ENCODE results near the gene MAPK8.

Gene MAPK8

DNA sequence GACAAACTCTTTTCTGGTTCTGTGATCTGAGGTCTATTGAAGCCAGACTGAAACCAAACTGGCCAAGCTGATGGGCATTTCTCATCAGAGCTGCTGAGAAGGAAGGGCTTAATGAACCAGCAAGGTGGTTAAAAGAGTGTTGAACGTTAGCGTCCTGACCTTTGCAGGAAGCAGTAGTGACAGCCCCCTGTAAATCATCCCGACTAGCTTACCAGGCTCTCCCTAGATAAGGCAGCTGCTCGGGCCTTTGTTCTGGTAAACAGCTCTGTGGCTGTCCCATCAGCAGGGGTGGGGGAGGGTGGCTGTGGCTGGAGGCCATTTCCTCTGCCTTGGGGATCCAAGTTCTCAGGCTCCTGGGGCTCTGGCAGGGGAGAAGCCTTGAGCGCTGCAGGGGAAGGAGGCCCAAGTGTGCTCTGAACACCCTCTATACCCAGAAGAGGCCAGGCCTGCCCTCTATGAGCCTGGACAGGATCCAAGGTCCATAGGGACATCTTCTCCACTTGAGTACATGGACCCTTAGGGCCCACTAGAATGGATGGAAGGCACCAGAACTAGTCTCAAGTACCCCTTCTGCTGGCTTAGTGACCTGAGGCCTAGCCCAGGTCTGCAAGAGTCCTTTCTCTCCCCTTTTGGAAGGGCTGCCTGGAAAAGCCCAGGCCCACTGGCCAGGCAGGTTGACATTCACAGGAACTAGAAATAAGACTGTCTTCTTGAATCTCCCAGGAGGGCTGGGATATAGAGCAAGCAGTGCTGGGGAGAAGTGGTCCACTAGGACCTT lies 163.8 kb downstream of the MAPK8 start:
- DNase-seq (ENCODE audit: extremely low read depth, insufficient read length): no peak
- H3K4me3 ChIP-seq (replicated peaks; ENCODE audit: low read depth, low read length): no peak overlapping the region
- TF ChIP-seq, protein P1, sequence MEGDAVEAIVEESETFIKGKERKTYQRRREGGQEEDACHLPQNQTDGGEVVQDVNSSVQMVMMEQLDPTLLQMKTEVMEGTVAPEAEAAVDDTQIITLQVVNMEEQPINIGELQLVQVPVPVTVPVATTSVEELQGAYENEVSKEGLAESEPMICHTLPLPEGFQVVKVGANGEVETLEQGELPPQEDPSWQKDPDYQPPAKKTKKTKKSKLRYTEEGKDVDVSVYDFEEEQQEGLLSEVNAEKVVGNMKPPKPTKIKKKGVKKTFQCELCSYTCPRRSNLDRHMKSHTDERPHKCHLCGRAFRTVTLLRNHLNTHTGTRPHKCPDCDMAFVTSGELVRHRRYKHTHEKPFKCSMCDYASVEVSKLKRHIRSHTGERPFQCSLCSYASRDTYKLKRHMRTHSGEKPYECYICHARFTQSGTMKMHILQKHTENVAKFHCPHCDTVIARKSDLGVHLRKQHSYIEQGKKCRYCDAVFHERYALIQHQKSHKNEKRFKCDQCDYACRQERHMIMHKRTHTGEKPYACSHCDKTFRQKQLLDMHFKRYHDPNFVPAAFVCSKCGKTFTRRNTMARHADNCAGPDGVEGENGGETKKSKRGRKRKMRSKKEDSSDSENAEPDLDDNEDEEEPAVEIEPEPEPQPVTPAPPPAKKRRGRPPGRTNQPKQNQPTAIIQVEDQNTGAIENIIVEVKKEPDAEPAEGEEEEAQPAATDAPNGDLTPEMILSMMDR (IDR thresholded peaks at IDR 0.05; ENCODE audit: insufficient read depth, low read length, poor library complexity, severe bottlenecking): no peak

DNA sequence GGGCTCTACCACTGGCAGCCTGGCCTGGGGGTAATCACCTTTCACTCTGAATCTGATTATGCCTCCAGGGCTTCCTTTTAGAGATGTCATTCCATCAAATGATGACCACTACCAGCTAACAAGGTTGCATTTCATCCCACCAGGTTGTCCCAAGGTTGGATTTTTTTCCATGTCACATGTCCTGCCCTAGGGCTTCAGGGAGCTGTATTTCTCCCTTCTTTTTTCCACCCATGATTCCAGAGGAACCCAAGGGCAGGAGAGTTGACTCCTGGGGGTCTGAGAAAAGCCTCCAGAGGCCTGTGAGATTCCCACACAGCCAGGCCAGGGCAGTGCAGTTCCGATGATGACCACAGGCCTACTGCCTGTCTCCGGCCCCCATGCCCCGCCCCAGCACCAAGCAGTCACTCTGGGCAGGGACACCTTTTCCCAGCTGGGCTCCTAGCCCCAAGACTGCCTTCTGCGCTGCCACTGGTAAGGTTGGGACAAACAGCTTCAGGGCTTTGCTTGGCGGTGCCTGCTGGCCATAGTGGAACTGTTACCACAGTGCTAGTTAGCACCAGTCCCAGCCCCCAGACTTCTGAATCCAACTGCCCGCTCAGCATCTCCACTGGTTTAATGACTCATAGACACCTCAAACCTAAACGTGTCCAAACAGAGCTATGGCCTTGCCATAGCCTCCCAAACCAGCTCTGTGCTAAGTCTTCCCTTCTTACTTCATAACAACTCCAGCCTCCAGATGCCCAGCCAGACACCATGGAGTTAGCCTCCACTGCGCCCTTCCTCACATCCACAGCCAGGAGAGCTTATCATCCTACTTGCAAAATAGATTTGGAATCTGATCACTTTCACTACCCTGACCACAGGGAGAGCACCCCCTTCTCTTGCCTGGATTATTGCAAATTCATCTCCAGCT lies 164.7 kb downstream of the MAPK8 start:
- TF ChIP-seq, protein P1 (IDR thresholded peaks at IDR 0.05; ENCODE audit: insufficient read depth, low read length, poor library complexity, severe bottlenecking): no peak
- DNase-seq (ENCODE audit: extremely low read depth, insufficient read length): no peak
- no peaks in the 10 kb centered on the region for H3K27me3 ChIP-seq (replicated peaks; ENCODE audit: control insufficient read depth, insufficient read depth, low read length)
- no peak overlapping the region for H3K4me3 ChIP-seq (replicated peaks; ENCODE audit: low read depth, low read length)
- no peaks in the 10 kb centered on the region for H3K36me3 ChIP-seq (ENCODE audit: control insufficient read depth, insufficient read depth, low read length)

More for the DNA sequence above, 163.8 kb downstream of the MAPK8 start:
- Histone ChIP-seq H3K27me3 (replicated peaks; ENCODE audit: control insufficient read depth, insufficient read depth, low read length) (no peaks in the 10 kb centered on the region), H3K36me3 (ENCODE audit: control insufficient read depth, insufficient read depth, low read length) (no peaks in the 10 kb centered on the region)

DNA sequence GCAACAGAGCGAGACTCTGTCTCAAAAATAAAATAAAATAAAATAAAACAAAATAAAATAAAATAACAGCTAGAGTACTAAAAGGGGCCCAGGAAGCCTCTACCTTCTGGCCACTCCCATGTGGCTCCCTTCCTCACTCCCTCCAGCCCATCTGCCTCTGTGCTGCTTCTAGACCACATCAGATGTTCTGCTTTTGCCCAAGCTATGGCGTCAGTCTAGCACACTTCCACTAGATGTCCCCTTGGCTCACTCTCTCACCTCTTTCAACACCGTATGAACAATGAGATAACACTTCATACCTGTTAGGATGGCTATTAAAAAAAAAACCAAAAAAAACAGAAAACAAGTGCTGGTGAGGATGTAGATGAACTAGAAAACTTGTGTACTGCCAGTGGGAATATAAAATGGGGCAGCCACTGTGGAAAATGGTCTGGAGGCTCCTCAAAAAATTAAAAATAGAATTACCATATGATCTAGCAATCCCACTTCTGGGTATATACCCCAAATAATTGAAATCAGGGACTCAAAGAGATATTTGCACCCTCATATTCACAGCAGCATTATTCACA lies 166.1 kb downstream of the MAPK8 start:
- no peaks in the 10 kb centered on the region for H3K27me3 ChIP-seq (replicated peaks; ENCODE audit: control insufficient read depth, insufficient read depth, low read length)
- H3K4me3 ChIP-seq (replicated peaks; ENCODE audit: low read depth, low read length): no peak overlapping the region
- TF ChIP-seq, protein P1 (IDR thresholded peaks at IDR 0.05; ENCODE audit: insufficient read depth, low read length, poor library complexity, severe bottlenecking): no peak
- H3K36me3 ChIP-seq (ENCODE audit: control insufficient read depth, insufficient read depth, low read length): no peaks in the 10 kb centered on the region
- no peak for DNase-seq (ENCODE audit: extremely low read depth, insufficient read length)

DNA sequence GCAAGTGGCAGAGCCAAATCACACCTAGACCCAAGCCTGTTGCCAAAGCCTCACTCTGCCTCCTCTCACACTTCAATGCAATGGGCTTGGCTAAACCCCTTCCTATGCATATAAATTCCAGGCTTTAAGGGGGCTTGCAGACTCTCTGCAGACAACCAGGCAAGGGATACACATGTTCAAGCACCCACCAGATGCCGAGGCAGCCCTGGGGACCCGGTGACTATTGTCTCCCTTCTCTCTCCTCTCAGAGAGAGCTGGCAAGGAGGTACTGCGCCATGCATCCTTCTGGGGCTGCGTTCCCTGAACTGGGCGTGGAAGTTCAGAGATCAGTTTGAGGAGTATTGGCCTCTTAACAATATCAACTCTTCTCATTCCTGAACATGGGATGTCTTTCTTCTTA lies 167.2 kb downstream of the MAPK8 start:
- H3K27me3 ChIP-seq (replicated peaks; ENCODE audit: control insufficient read depth, insufficient read depth, low read length): no peaks in the 10 kb centered on the region
- no peak for DNase-seq (ENCODE audit: extremely low read depth, insufficient read length)
- TF ChIP-seq, protein P1 (IDR thresholded peaks at IDR 0.05; ENCODE audit: insufficient read depth, low read length, poor library complexity, severe bottlenecking): no peak
- no peaks in the 10 kb centered on the region for H3K36me3 ChIP-seq (ENCODE audit: control insufficient read depth, insufficient read depth, low read length)
- no peak overlapping the region for H3K4me3 ChIP-seq (replicated peaks; ENCODE audit: low read depth, low read length)

DNA sequence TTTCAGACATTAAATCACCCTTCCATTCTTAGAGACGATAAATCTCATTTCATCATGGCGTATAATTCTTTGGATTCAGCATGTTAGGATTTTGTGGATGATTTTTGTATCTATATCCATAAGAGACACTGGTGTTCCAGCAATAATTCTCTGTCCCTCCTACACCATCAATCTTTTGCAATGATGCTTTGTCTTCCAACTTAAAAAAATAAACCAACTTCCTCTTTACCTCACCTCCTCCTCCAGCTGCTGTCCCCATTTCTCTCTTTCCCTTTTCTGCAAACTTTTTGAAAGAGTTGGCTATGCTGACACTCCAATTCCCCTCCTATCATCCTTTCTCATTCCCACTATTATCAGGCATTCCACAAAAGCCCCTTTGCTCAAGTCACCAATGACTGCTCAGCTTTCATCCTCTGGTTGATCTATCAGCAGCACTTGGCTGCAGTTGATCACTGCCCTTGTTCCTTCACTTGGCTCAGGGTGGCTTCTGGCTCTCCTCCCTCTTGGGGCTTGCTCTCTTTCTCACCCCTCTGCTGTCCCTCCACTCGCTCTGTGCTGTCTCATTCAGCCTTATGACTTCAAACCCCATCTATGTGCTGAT lies 168.4 kb downstream of the MAPK8 start:
- Histone ChIP-seq H3K4me3 (replicated peaks; ENCODE audit: low read depth, low read length) (no peak overlapping the region), H3K27me3 (replicated peaks; ENCODE audit: control insufficient read depth, insufficient read depth, low read length) (no peaks in the 10 kb centered on the region), H3K36me3 (ENCODE audit: control insufficient read depth, insufficient read depth, low read length) (no peaks in the 10 kb centered on the region)
- TF ChIP-seq, protein P1 (IDR thresholded peaks at IDR 0.05; ENCODE audit: insufficient read depth, low read length, poor library complexity, severe bottlenecking): no peak
- no peak for DNase-seq (ENCODE audit: extremely low read depth, insufficient read length)
